ENCODE data around the gene OR10J1. TPM values are rescaled to one million over a fixed set of nuclear protein-coding genes. Genes with fewer than 3 reads are reported as not detected.

The OR10J1 gene
- total RNA-seq, 2 donors from 2014 or later: not detected

DNA sequence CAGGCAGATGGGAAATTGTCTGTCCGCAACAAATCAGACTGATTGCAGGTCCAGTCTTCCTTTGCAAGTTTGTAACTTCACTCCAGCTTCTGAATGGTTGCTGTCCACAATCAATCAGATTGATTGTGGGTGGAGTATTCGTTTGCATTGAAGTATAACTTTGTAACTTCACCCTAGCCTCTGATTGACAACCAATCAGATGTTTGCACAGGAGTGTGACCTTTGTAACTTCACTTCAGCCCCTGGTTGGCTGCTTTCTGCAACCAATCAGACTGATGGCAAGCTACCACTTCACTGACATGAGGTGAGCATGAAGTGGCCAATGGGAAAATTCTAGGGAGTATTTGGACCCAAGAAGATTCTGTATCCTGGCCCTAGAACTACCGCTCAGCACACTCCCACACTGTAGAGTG lies 25.7 kb downstream of the OR10J1 start:
- no peaks in the 10 kb centered on the region for H3K36me3 ChIP-seq
- H3K9me3 ChIP-seq: no peaks in the 10 kb centered on the region
- TF ChIP-seq, protein P1, sequence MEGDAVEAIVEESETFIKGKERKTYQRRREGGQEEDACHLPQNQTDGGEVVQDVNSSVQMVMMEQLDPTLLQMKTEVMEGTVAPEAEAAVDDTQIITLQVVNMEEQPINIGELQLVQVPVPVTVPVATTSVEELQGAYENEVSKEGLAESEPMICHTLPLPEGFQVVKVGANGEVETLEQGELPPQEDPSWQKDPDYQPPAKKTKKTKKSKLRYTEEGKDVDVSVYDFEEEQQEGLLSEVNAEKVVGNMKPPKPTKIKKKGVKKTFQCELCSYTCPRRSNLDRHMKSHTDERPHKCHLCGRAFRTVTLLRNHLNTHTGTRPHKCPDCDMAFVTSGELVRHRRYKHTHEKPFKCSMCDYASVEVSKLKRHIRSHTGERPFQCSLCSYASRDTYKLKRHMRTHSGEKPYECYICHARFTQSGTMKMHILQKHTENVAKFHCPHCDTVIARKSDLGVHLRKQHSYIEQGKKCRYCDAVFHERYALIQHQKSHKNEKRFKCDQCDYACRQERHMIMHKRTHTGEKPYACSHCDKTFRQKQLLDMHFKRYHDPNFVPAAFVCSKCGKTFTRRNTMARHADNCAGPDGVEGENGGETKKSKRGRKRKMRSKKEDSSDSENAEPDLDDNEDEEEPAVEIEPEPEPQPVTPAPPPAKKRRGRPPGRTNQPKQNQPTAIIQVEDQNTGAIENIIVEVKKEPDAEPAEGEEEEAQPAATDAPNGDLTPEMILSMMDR (IDR thresholded peaks at IDR 0.05): no peak
- no peaks in the 10 kb centered on the region for H3K4me1 ChIP-seq (ENCODE audit: control insufficient read depth in 1 of 2, low read depth in 2 of 2)
- H3K4me3 ChIP-seq: no peak overlapping the region
- DNase-seq (ENCODE audit: low spot score) (no peak), ATAC-seq (ENCODE audit: insufficient number of reproducible peaks, low FRiP score, low read depth) (no peak)
- no peak overlapping the region for H3K27ac ChIP-seq
- H3K27me3 ChIP-seq (replicated peaks; ENCODE audit: insufficient read depth): no peaks in the 10 kb centered on the region

DNA sequence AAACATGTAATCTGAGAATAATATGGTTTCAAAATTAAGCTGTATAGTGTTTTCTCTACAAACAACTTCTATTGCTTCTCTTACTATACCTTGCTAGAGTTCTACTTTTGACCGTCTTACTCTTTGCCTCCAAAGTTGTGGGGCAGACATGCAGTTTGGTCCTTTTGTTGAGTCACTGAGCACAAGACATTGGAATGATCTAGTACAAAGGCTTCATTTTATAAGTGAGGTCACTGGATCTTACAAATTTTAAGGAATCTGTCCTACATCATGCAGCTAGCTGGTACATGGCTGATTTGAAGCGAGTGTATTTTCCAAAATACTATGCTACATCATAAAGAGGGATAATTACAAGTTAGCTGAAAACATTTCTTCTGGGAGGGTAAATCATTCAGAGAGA lies 28.8 kb downstream of the OR10J1 start:
- Histone ChIP-seq H3K27ac (no peak overlapping the region), H3K36me3 (no peaks in the 10 kb centered on the region), H3K9me3 (no peaks in the 10 kb centered on the region), H3K27me3 (replicated peaks; ENCODE audit: insufficient read depth) (no peaks in the 10 kb centered on the region), H3K4me3 (no peak overlapping the region), H3K4me1 (ENCODE audit: control insufficient read depth in 1 of 2, low read depth in 2 of 2) (no peaks in the 10 kb centered on the region)
- TF ChIP-seq, protein P1 (IDR thresholded peaks at IDR 0.05): no peak
- no peak for DNase-seq (ENCODE audit: low spot score)
- ATAC-seq (ENCODE audit: insufficient number of reproducible peaks, low FRiP score, low read depth): no peak

DNA sequence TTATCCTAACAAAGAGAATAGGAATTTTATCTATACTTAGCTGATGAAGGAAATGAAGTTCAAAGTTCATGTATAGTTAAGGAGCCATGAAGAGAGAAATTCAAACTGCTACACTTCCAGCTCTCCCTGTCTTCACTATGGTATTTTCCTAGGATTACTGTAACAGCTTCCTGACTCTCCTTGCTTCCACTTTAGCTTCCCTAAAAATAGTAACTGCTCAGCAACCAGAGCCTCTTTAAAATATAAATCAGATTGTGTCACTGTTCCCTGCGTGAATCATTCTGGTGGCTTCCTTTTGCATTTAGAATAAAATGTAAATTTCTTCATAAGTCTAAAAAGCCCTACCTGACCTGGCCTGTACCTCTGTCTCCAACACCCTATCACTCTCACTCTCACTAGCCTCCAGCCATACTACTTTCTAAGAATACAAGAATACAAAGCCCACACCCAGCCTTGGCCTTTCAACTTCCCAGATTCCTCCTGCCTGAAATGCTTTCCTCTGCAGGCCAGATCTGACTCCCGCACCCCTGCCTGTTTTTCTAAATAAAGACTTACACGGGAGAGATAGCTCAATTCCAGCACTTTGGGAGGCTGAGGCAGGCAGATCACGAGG lies 30.5 kb downstream of the OR10J1 start:
- H3K4me1 ChIP-seq (ENCODE audit: control insufficient read depth in 1 of 2, low read depth in 2 of 2): no peaks in the 10 kb centered on the region
- H3K9me3 ChIP-seq: no peaks in the 10 kb centered on the region
- no peak overlapping the region for H3K4me3 ChIP-seq
- TF ChIP-seq, protein P1 (IDR thresholded peaks at IDR 0.05): no peak
- DNase-seq (ENCODE audit: low spot score): no peak
- no peak for ATAC-seq (ENCODE audit: insufficient number of reproducible peaks, low FRiP score, low read depth)
- H3K36me3 ChIP-seq: no peaks in the 10 kb centered on the region
- no peaks in the 10 kb centered on the region for H3K27me3 ChIP-seq (replicated peaks; ENCODE audit: insufficient read depth)
- no peak overlapping the region for H3K27ac ChIP-seq

DNA sequence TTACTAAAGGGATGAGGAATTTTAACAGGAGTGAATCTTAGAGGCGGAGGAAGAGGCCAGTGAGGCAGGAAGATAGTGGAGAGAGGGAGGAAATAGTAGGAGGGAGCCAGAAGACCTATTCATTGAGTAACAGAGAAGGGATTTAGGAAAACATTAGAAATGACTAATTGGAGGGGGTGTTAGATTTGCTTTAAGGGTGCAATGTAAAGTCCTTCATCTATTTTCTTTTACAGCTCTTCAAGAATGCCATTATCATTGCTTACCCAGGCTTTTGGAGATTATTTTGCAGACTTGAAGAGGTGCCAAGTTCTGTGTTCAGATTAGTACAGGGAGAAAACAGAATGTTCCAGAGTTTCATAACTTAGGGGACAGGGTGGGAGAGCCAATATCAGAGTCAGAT lies 33.8 kb downstream of the OR10J1 start:
- no peak for DNase-seq (ENCODE audit: low spot score)
- H3K9me3 ChIP-seq: no peaks in the 10 kb centered on the region
- no peak overlapping the region for H3K4me3 ChIP-seq
- no peaks in the 10 kb centered on the region for H3K36me3 ChIP-seq
- no peaks in the 10 kb centered on the region for H3K27me3 ChIP-seq (replicated peaks; ENCODE audit: insufficient read depth)
- no peak overlapping the region for H3K27ac ChIP-seq
- ATAC-seq (ENCODE audit: insufficient number of reproducible peaks, low FRiP score, low read depth): no peak
- TF ChIP-seq, protein P1 (IDR thresholded peaks at IDR 0.05): no peak
- H3K4me1 ChIP-seq (ENCODE audit: control insufficient read depth in 1 of 2, low read depth in 2 of 2): no peaks in the 10 kb centered on the region

DNA sequence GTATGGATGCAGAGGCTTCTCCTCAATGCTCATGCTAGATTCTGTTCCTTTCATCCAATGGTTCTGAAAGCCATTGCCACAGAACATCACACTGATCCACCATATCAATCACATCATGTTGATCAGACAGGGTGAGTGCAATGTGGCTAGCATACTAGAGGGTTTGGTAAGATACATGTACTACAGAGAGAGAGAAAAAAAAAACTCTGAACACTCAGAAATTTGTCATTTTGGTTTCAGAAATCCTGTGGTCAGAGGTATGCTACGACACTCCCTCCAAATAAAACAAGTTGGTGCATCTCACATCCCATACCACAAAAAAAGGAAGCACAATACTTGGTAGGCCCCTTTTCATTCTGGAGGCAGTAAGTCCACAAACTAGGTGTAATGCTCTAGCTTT lies 35.4 kb downstream of the OR10J1 start:
- H3K36me3 ChIP-seq: no peaks in the 10 kb centered on the region
- no peak for ATAC-seq (ENCODE audit: insufficient number of reproducible peaks, low FRiP score, low read depth)
- TF ChIP-seq, protein P1 (IDR thresholded peaks at IDR 0.05): no peak
- no peak overlapping the region for H3K27ac ChIP-seq
- H3K4me3 ChIP-seq: no peak overlapping the region
- H3K27me3 ChIP-seq (replicated peaks; ENCODE audit: insufficient read depth): no peaks in the 10 kb centered on the region
- no peak for DNase-seq (ENCODE audit: low spot score)
- H3K9me3 ChIP-seq: no peaks in the 10 kb centered on the region
- H3K4me1 ChIP-seq (ENCODE audit: control insufficient read depth in 1 of 2, low read depth in 2 of 2): no peaks in the 10 kb centered on the region
